HG03469 (cell line): ENCODE results near the gene ACP4.
"Not testable (repeated sequence)": the region's sequence is repeated elsewhere in the genome, so short reads cannot be mapped to it uniquely, and the experiment has no call there.

Experiments
- ATAC-seq: cut with Tn5 transposase; IDR thresholded peaks from one replicate; pipeline ENCODE4 v1.9.1; 2021; ENCODE audit warnings: mild to moderate bottlenecking, moderate library complexity, moderate number of reproducible peaks; ENCODE audit not compliant: unreplicated experiment

ACP4 gene

GRCh38 chr19:50796634-50797428, 6.6 kb downstream of the ACP4 start:
- no peak for ATAC-seq

DNA sequence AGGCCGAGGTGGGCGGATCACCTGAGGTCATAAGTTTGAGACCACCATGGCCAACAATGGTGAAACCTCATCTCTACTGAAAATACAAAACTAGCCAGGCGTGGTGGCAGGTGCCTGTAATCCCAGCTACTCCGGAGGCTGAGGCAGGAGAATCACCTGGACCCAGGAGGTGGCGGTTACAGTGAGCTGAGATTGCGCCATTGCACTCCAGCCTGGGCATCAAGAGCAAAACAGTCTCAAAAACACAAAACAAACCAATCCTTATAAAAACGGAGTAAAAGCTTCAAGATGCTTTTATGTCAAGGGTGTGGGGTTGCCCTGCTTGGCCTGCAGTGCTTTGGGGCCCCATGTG, 7.2 kb downstream of the ACP4 start:
- no peak for ATAC-seq

GRCh38 chr19:50797781-50798658, 7.8 kb downstream of the ACP4 start:
- ATAC-seq, result no peak

- no peak for ATAC-seq
Measured at GRCh38 chr19:50798659-50799546, 8.7 kb downstream of the ACP4 start.

DNA sequence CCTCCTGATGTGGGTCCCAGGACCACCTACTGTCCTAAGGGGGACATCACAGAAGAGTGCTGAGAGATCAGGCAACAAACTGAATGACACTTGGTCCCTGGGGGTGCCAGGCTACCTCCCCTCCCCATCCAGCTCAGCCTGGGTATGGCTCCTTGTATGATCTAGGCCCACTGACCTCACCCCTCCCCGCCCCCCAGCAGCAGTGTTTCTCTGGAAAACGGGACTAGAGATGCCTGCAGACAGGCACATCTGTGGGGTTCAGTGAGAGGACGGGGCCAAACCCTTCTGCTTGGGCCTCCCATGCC, 9.3 kb downstream of the ACP4 start:
- no peak for ATAC-seq

- ATAC-seq, result no peak
Measured at GRCh38 chr19:50801107-50801506, 10.9 kb downstream of the ACP4 start.

- no peak for ATAC-seq
Measured at GRCh38 chr19:50803633-50804419, 13.6 kb downstream of the ACP4 start.

DNA sequence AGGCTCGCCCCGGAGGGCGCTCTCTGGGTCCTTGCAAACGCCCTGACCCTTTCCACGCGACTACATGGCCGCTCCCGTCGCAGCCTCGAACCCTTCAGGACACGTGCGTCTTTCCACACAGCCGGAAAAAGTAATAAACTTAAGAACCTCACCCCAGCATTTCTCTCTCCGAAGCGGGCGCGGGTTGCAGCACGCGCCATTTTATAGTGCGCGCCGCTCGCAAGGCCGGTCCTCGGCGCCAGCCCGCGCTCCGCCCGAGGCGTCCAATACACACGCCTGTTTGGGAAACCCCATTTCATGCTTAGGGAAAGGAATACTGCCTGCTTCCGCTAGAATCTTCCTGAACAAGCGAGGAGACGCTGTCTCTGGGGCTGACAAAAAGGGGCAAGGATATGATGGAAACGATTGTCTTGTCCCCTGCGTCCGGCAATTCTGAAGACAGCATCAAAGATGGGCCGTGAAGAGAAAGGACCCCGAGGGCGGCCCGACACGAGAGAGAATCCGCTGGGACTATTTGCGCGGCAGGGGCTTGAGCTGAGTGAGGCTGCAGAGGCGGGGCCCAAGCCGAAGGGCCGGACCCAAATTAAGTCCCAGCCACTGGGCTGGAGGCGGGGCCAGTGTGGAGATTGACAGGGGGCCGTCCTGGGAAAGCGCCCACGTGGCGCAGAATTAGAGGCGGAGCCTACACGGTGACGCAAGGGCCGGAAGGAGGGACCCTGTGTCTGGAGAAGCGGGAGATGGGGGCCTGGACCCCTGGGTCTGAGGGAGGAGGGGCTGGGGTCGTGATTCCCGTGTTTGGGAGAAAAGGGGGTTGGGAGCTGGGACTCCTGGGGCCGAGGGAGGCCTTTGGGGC, 14.4 kb downstream of the ACP4 start:
- ATAC-seq, result peak; percentile 74

DNA sequence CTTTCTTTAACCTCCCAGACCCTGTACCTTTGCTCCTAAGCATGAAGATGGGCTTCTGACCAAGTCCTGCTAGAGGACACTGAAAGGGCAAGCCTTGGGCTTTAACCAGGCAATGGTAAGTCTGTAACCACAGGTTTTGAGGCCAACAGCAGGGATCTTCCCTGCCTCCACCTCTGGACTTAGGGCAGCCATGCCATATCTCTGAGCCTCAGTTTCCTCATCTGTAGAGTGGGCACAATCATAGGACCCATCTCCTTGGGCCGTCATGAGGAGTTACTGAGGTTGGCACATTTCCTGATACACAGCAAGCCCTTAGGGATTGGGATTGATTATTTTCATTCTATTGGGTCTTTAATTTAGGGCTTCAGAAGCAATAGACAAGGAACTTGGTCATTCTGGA, 18.6 kb downstream of the ACP4 start:
- ATAC-seq, result no peak

DNA sequence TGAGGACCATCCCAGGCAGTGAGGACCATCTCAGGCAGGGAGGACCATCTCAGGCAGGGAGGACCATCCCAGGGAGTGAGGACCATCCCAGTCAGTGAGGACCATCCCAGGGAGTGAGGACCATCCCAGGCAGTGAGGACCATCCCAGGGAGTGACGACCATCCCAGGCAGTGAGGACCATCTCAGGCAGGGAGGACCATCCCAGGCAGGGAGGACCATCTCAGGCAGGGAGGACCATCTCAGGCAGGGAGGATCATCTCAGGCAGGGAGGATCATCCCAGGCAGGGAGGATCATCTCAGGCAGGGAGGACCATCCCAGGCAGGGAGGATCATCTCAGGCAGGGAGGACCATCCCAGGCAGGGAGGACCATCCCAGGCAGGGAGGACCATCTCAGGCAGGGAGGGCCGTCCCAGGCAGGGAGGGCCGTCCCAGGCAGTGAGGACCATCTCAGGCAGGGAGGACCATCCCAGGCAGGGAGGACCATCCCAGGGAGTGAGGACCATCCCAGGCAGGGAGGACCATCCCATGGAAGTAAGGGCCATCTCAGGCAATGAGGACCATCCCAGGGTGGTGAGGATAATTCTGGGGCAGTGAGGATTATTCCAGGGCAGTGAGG, 21.5 kb downstream of the ACP4 start:
- not testable (repeated sequence) for ATAC-seq

GRCh38 chr19:50812474-50812873, 22.3 kb downstream of the ACP4 start:
- no peak for ATAC-seq

- no peak for ATAC-seq
Measured at GRCh38 chr19:50814883-50815282, 24.7 kb downstream of the ACP4 start.

DNA sequence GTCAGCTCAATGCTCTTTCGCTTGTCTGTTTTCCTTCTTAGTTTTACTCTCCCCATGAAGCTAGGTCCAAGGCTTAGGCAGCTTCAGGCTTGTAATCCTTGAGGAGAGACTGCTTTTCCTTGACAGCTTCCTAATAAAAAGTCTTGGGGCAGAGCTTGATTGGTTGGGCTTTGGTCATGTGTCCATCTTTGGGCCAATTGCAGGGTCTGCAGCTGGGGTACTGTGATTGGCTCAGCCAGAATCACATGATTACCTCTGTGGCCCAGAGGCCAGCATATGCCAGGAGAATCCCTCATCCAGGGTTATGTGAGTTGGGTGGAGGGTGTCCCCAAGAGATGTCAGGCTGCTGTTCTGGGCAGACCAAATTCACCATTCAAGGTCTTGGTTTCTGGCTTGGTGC, 25.2 kb downstream of the ACP4 start:
- ATAC-seq, result no peak

GRCh38 chr19:50817941-50818858, 28.0 kb downstream of the ACP4 start:
- ATAC-seq, result peak; percentile 37

DNA sequence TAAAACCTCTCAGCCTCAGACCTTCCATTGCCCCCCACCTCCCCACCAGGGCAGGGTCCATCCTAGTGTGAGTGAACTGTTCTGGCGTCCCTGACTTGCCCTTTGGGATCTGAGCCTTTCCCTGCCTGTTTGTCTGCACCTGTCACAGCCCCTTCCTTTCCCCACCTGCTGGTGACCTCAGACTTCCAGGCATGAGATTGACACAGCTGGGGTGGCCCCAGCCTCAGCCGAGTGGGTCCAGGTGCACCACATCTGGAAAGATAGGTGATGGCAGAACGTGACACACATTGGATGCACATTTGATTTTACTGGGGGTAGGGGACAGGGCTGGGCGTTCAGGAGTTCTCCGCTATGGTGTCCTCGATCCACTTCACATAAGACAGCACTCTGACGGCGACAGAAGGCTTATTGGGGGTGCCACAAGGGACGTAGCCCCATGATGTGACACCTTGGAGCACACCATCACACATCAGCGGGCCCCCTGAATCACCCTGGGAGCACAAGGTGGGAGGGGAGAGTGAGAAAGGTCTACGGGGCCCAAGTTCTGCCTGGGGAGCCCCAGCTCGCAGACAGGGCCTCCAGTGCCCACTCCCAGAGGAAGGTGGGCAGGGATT, 28.8 kb downstream of the ACP4 start:
- no peak for ATAC-seq

DNA sequence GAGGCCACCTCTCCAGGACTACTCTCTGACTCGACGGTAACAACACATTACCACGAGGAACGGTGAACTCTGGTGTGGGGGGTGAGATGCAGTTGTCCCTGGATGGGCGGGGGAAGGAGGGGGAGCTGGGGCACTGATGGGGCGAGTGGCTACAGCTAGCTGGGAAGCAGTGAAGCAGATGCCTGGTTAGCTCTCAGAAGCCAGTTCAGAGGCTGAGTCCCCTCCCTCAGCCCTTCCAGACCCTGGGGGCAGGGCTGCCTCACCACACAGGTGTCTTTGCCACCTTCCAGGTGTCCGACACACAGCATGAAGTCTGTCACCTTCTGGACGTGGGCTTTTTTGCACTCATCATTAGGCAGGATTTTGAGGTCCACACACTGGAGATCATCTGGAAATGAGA, 29.4 kb downstream of the ACP4 start:
- ATAC-seq, result no peak

GRCh38 chr19:50820086-50820485, 29.9 kb downstream of the ACP4 start:
- no peak for ATAC-seq
